HT-29 (cell line): ENCODE measurements around the gene RETN. TPM values are rescaled to one million over a fixed set of nuclear protein-coding genes. Genes with fewer than 3 reads are reported as not detected.

Source experiments
- DNase-seq: peaks from one replicate; pipeline ENCODE4 v3.0.0-alpha.2; 2015; ENCODE audit warnings: low spot score
- total RNA-seq: library from RNA; depleted of rRNA; stranded (reverse); fragments of >200 nt; shearing (Covaris generic); gene quantifications from 2 replicates; pipeline ENCODE4 v1.2.3, GENCODE V29; 2014

RETN gene
- total RNA-seq, 1 experiment from 2014 or later = not detected

DNA sequence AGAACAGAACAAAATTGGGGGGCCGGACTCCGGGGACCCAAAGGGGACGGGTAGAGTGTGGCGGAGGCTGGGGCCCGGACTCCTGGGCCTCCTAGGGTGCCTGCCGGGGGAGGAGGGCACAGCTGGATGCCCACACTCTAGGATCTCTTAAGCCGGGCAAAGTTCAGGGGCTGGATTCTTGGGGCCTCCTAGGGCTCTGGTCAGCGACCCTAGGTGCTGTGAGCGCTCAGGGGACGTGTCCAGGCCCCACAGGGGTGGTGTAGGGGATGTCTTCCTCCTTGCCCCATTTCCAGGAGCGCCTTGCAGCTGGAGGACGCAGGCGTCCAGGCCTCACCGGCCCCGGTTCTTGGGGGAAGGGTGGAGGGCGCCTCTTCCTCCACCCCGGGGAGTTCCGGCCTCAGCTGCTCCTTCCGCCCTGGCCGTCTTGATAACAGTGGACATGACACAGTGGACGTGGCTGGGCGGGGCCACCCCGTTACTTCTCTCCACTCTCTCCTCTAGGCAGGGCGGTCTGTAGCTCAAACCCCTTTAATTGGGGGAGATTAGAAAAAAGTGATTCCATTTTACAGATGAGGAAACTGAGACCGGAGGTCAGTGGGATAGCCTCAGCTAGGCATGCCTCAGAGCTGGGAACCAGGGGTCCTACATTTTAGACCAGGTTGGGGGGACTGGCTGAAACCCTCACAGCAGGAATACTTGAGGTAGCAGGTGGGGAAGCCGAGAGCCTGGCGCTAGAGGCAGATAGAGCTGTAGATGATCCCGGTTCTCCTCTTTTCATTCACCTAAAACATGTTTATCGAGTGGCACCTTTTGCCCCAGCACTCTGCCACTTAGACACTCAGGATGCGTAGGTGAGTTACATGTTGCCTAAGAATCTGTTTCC, 31.2 kb upstream of the RETN start:
- DNase-seq = peak; percentile 26

DNA sequence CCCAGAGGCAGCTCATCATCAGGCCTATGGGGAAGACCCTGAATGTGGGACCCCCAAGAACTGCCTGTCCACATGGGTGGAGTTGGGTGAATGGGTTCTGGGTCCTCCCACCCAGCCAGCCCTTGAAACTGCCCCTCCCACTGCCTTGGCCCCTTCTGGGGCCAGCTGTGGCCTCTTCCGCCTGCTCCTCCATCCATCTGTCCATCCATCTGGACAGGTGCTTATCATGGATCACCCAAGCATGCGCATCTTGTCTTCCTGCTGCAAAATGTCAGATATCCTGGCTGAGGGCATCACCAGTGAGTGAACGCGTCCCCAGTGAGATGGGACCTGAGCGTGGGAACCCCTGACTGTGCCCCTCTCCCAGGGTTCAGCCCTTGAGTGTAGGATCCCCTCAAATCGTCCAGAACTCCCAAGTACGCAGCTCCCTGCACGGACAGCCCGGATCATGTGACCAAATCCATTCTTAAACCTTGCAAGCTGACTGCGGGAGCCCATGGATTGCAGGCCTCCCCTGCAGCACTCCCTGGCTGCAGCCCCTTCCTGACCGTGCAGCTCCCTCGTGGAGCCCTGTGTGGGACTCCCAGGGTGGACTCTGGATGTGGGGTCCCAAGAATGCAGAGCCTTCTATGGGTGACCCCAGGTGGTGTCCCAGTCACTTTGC, 29.9 kb upstream of the RETN start:
- no peak for DNase-seq

GRCh38 chr19:7639863-7640348, 28.9 kb upstream of the RETN start:
- no peak for DNase-seq

DNA sequence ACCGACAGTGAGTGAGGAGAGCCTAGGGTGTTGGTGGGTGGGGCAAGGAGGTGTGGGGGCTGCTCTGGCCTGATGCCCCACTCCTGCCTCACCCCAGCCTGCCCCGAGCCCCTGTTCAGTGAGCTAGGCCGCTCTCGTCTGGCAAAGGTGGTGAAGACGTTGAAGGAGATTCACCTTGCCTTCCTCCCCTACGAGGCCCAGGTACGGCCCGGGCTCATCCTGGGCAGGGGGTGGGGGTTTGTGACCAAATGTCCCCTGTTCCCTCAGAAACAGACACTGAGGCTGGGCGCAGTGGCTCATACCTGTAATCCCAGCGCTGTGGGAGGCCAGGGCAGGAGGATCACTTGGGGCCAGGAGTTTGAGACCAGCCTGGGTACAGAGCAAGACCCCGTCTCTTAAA, 28.0 kb upstream of the RETN start:
- DNase-seq = no peak

DNA sequence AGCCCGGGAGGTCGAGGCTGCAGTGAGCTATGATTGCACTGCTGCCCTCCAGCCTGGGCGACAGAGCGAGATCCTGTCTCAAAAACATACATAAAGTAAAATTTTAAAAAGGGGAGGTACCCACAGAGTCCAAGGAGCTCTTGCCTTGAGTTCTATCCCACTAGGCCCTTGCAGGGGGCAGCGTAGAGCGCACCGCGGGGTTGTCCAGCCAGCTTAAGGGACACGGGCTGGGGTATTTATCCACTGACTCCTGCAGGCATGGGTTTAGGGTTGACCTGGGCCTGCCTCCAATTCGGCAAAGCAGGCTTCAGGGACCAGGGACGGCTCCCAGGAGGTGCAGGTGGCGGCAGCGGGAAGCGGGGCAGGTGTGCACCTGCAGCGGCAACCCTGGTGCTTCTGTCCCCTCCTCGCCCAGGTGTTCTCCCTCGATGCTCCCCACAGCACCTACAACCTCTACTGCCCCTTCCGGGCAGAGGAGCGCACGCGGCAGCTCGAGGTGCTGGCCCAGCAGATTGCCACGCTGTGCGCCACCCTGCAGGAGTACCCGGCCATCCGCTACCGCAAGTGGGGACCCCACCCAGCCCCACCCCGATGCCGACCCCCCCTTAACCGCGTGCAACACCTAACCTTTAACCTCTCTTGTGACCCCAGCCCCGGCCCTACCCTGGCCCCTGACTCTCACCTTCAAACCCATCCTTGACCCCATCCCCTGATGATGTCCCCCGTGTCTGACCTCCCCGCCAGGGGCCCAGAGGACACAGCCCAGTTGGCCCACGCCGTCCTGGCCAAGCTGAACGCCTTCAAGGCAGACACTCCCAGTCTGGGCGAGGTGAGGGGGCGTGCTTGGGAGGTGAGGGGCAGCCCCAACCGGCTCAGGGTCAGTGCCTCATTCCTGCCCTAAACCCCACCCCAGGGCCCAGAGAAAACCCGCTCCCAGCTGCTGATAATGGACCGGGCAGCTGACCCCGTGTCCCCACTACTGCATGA, 27.3 kb upstream of the RETN start:
- no peak for DNase-seq

DNA sequence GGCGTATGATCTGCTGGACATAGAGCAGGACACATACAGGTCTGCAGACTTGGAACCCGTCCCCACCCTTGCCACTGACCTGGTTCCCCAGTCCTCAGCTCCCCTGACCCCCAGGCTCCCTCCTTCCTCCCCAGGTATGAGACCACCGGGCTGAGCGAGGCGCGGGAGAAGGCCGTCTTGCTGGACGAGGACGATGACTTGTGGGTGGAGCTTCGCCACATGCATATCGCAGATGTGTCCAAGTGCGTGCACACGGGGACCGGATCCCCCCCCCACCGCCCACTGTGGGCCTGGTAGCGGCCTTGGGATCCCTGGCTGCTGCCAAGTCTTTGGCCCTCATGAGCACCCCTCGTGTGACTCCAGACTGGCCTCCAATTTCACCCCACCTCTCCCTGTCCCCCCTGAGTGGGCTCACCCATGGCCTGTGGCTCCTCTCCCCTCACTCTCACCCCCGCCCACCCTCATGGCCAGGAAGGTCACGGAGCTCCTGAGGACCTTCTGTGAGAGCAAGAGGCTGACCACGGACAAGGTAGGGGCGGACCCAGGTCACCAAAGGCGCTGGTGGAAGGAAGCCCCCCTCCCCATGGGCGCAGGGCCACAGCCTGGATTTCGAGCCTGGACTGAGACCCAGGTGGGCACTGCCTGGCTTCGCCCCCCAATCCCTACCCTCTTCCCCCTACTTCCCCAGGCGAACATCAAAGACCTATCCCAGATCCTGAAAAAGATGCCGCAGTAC, 26.4 kb upstream of the RETN start:
- no peak for DNase-seq

DNA sequence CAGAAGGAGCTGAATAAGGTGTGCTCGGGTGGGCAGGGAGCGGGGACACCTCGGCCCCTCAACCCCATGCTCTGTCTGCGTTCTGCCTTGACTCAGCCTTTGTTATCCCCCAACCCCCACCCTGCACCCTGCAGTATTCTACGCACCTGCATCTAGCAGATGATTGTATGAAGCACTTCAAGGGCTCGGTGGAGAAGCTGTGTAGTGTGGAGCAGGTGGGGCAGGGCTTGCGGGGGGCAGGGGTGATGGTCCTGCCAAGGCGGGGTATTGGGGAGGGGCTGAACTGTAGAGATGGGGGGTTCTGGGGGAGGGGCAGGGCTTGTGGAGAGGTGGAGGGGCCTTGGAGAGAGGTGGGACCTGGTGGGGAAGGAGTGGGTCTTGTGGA, 25.8 kb upstream of the RETN start:
- DNase-seq = no peak

DNA sequence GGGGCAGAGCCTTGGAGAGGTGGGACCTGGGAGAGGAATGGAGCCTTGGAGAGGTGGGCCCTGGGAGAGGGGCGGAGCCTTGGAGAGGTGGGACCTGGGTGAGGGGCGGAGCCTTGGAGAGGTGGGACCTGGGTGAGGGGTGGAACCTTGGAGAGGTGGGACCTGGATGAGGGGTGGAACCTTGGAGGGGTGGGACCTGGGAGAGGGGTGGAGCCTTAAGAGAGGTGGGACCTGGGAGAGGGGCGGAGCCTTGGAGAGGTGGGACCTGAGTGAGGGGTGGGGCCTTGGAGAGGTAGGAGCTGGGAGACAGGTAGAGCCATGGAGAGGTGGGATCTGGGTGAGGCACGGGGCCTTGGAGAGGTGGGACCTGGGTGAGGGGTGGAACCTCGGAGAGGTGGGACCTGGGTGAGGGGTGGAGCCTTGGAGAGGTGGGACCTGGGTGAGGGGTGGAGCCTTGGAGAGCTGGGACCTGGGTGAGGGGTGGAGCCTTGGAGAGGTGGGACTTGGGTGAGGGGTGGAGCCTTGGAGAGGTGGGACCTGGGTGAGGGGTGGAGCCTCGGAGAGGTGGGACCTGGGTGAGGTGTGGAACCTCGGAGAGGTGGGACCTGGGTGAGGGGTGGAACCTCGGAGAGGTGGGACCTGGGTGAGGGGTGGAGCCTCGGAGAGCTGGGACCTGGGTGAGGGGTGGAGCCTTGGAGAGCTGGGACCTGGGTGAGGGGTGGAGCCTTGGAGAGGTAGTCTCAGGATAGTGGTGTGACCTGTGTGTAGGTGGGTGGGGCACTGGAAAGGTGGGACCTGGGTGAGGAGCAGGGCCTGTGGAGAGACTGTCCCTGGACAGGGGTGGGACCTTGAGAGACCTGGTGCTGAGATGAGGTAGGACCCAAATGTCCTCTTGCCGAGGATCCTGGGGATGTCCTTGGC, 25.0 kb upstream of the RETN start:
- peak; percentile 47 for DNase-seq

- no peak for DNase-seq
These were observed 24.3 kb upstream of the RETN start for GRCh38 chr19:7644550-7644877.

DNA sequence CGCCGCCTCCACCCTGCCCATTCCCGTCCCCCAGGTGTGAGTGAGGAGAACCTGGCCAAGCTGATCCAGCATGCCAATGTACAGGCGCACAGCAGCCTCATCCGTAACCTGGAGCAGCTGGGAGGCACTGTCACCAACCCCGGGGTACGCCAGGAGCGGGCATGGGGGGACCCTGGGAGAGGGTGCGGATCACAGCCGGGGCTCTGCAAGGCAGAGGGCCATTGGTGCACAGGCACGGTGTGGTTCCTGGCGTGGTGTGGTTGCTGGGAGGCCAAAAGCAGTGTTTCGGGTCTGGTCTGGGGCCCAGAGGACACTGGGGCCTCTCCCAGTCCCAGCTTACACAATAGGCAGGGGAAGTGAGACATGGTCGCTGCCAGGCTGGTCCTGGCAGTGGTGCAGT, 23.7 kb upstream of the RETN start:
- DNase-seq = no peak

DNA sequence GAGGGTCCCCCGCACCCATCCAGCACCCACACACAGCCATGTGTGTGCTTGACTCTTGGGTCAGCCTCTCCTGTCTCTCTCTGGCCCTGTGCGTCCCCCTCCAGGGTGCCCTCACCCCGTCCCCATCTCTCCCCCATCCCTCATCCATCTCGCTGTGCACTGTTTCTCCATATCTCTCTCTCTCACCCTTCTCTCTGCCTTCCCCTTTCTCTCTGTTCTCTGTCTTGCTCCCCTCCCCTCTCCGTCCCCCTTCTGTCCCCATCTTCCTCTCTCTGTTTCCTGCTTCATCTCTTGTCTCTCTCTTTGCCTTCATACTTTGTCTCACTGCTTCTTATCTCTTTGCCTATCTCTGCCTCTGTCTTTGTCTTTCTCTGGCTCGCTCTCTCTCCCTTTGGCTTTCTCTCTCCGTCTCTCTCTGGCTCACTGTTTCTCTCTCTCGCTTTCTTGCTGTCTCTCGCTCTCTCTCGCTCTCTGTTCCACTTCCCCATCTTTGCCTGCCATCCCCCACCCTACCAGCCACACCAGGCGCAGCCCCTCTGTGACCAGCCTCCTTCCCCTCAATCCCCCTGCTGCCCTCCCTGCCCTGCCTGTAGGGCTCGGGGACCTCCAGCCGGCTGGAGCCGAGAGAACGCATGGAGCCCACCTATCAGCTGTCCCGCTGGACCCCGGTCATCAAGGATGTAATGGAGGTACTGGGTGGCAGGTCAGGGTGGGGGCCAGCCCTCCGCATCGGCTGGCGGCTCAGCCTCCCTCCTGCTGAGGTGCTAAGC, 23.0 kb upstream of the RETN start:
- DNase-seq = no peak

- DNase-seq = no peak
These were observed 22.5 kb upstream of the RETN start for GRCh38 chr19:7646426-7646700.

DNA sequence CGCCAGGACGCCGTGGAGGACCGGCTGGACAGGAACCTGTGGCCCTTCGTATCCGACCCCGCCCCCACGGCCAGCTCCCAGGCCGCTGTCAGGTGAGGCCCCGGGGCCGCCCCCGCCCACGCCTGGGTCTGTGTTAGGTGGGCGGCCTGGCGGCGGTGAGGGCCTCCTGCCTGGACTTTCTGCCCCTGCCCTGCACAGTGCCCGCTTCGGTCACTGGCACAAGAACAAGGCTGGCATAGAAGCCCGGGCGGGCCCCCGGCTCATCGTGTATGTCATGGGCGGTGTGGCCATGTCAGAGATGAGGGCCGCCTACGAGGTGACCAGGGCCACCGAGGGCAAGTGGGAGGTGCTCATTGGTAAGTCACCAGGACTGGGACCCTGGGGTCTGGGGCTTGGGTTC, 21.7 kb upstream of the RETN start:
- DNase-seq = no peak

DNA sequence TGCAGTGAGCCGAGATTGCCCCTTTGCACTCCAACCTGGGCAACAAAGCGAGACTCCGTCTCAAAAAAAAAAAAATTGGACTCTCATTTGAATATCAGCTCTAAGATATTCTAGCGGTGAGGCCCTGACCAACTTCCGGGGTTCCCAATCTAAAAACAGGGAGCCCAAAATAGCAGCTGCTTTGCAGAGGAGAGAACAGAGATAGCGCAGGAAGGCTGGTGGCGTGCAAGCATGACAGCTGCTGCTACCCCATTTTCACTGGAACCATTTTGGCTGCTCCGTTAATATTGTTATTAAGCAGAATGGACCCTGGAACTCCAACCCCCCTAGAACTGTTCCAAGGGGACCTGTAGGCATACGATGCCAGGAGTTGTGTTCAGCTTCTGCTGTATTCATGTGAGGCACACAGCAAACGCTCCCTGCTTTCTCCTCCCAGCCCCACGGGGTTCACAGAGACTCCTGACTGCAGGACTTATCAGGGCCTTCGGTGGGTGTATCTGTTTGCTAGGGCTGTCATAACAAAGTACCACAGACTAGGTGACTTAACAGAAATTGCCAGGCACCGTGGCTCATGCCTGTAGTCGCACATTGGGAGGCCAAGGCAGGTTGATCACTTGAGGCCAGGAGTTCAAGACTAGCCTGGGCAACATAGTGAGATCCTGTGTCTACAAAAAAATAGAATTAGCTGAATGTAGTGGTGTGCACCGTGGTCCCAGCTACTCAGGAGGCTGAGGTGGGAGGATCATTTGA, 20.4 kb upstream of the RETN start:
- DNase-seq = no peak

GRCh38 chr19:7650148-7650547, 18.7 kb upstream of the RETN start:
- DNase-seq = no peak

DNA sequence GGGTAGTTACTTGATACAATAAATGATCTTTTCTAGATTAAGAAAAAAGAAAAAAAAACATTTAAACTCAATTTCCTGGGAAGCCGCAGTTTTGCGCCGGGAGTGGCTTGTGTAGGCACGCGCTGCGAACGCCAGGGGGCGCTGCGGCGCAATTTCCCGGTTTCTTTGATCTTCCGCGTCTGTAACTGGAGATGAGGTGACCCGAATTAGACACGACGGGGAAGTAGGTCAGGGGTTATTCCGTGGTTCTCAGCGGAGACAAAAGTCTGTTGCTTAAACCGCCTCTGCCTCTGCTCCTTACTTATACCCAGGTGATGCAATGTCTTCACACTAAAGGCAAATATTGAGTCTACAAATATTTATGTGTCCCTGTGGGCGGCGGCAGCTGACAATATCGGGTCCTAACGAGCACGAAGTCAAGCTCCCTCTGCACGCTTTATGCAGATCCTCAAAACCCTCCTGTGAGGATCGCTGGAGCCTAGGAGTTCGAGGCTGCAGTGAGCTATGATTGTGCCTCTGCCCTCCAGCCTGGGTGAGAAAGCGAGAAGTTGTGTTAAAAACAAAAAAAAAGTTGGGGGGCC, 16.7 kb upstream of the RETN start:
- DNase-seq = peak; percentile 67

DNA sequence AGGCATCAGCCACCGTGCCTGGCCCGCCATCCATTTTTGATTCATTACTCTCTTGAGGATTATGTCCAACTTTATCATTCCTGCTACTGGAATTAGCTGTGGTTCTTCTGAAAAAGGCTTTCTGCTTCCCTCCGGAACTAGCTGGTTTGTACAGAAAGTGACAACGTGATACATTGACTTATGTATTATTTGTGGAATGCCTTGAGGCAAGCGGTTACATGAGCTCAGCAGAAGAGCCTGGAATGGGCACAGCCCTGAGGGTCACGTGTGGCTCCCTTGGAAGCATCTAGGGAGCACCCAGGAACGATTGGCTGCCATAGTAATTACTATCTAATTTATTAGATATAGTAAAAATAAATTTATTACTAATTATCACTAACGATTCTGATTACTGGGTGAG, 14.4 kb upstream of the RETN start:
- no peak for DNase-seq

DNA sequence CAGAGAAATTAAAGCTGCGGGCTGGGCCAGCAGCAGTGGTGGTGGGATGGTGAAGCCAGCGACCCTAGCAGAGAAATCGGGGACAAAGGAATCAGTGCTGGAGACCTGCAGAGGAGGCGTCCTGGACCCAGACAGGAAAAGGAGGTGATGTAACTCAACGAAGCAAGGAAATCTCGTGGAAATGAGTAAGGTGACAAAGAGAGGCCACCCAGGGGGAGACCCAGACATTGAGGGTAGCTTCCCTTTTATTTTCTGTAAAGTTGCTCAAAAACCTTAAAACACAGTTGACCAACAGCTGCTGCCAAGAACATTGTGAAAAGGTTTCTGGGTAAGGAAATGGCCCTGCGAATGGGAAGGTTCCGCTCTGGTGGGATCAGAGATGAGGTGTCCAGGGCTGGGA, 13.3 kb upstream of the RETN start:
- no peak for DNase-seq
